HepG2 (cell line): ENCODE results near the gene DNM1. TPM values are rescaled to one million over a fixed set of nuclear protein-coding genes. Genes with fewer than 3 reads are reported as not detected.

ENCODE experiments used
- AFF4 ChIP-seq: sonication (generic); formaldehyde crosslinking; IDR thresholded peaks from 2 replicates; pipeline ENCODE4 v1.4.0; 2020; ENCODE audit warnings: missing genetic modification reagents
- SP4 ChIP-seq: sonication (generic); formaldehyde crosslinking; IDR thresholded peaks from 2 replicates; pipeline ENCODE4 v1.8.1; 2023; ENCODE audit warnings: mild to moderate bottlenecking, missing genetic modification reagents
- ZNF205 ChIP-seq: IDR thresholded peaks from 2 replicates; pipeline ENCODE4 v1.6.1; 2018; ENCODE audit warnings: missing biosample characterization, missing genetic modification reagents
- ZNF407 ChIP-seq: sonication (generic); formaldehyde crosslinking; IDR thresholded peaks from one replicate; pipeline ENCODE4 v1.5.1; 2020; ENCODE audit warnings: mild to moderate bottlenecking, missing genetic modification reagents; ENCODE audit errors: not compliant biosample characterization
- ZNF768 ChIP-seq: sonication (generic); formaldehyde crosslinking; IDR thresholded peaks from 2 replicates; pipeline ENCODE4 v1.4.0; 2020; ENCODE audit warnings: missing genetic modification reagents
- polyA plus RNA-seq, 8 experiments: library from polyadenylated mRNA; depleted of rRNA in 3 of 8; stranded (reverse) in 7 of 8; unstranded in 1 of 8; fragments of >200 nt; fragmentation: Illumina TruSeq in 4 of 8; extraction: Trizol in 4 of 8; gene quantifications; 2 replicates each; pipeline versions ENCODE4 v1.2.1 to v1.2.3, GENCODE V29; 2011 to 2016; ENCODE audit warnings: low read depth in 4 of 8, missing spikeins in 1 of 8, mixed read lengths in 1 of 8; ENCODE audit not compliant: insufficient read depth in 1 of 8
- total RNA-seq, 5 experiments: library from RNA; depleted of rRNA; stranded (reverse); fragments of >200 nt; fragmentation: Illumina TruSeq; extraction: Trizol; gene quantifications; 2 replicates each; pipeline ENCODE4 v1.2.3, GENCODE V29; 2016; ENCODE audit warnings: low read depth in 1 of 5

DNM1 gene
- total and polyA plus RNA-seq, 2 of the 13 experiments (the other 11 are each of a cell fraction or from before 2014, with no cell fraction given): 0.13 to 0.58 TPM

GRCh38 chr9:128163523-128164306, 39.5 kb upstream of the DNM1 start (continued):
- no peak for TF ChIP-seq ZNF407 (CRISPR knock-in tag)
- no peak for TF ChIP-seq SP4
- no peak for TF ChIP-seq AFF4 (CRISPR knock-in tag)
- TF ChIP-seq ZNF768 (CRISPR knock-in tag): peak; percentile 89
- no peak for TF ChIP-seq ZNF205 (CRISPR knock-in tag)
